CD4-positive, alpha-beta T cell treated with Interleukin-21 for 1 hour (primary cell): Measurements from ENCODE around the gene DNAI1.

ENCODE experiments used
- DNase-seq: peaks from one replicate; pipeline ENCODE4 v3.0.0-alpha.2; 2020

Gene DNAI1

DNA sequence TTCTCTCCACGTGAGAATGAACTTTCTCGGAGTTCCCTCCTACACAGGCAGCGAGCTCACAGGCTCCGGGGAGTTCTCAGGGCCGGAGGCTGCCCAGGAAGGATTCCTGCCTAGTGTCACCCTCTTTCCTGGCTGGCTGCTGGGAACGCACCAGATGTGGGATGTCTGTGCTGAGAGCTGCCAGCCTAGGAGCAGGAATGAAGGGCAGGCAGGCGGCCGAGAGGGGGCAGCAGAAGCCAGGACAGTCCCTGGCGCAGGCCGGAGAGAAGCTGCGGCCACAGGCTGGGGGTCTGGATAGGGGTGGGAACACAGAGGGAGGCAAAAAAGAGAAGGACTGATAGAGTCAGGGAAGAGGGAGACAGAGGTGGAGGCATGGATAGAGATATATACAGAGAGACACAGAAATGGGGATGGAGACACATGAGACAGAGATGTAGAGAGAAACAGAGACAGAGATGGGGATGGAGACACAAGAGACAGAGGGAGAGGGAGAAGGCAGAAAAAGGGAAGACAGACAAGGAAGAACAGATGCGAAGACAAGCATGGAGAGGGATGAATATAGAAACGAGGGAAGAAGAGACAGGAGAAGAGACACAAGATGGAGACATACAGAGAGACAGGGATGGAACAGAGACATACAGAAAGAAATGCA, 89.5 kb downstream of the DNAI1 start:
- peak; percentile 24 for DNase-seq

DNA sequence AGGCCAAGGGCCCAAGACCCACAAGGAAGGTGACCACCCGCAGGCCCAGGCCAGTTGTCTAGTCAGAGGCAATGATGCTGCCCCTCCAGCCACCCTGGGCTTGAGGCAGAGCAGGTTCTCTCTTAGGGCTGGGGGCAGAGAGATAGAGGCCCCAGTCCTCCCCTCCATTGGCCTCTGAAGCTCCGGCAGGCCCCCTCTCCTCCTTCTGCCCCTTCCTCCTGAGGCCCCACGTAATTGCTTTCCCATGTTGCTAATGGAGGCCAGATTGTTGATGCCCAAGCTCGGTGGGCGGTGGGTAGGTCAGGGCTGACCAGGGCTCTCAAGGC, 90.8 kb downstream of the DNAI1 start:
- DNase-seq, result no peak

DNA sequence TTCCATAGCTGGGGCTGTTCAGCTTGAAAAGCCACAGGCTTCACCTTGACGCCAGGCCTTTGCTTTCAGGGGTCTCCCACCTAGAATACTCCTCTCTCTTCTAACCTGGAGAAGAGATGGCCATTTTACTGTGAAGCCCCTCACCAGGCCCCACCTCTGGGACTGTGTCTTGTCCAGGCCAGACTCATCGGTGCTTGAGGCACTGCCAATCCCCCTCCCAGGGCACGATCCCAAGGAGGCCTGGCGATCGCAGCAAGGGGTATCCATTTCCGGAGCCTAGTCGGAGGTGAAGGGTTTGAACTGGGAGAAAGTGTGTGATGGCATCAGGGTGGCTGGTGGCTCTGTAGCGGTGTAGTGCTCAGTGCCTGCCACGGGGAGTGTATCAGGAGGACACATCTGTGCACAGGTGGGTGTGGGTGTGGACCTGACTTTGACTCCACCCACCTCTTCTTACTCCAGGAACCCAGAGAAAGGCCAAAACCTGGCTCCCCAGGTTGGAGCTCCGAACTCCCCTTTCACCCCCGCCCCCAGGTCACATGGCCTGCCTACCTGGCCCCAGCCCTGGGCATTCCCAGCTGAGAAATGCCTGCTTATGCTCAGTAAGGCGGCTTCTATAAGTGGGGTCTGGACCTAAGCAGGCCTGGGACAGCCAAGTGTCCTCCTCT, 91.5 kb downstream of the DNAI1 start:
- no peak for DNase-seq

DNA sequence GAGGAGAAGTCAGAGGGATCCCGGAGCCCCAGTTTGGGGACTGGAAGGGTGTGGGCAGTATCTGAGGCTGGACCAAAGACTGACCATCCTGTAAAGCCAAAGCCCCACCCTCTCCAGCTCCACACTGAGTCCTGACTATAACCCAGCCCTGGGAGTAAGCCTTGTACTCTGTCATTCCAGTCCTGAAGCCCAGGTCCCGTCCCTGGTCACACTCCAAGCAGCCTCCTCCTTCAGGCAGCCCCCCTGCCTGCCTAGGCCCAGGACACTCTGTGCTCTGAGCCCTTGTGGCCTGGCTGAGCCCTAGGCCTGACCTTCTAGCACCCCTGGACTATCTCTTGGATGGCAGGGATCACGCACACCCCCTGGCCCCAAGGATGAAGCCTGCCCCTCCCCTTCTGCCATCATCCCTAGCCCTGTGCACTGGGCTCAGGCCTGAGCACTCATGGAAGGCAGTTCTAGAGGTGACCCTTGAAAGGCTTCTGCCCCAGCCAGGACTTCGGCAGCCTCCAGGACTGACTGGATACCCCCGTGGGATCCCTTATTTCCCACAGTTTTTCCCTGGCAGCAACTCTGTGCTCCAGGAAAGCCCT, 92.2 kb downstream of the DNAI1 start:
- DNase-seq, result no peak

DNA sequence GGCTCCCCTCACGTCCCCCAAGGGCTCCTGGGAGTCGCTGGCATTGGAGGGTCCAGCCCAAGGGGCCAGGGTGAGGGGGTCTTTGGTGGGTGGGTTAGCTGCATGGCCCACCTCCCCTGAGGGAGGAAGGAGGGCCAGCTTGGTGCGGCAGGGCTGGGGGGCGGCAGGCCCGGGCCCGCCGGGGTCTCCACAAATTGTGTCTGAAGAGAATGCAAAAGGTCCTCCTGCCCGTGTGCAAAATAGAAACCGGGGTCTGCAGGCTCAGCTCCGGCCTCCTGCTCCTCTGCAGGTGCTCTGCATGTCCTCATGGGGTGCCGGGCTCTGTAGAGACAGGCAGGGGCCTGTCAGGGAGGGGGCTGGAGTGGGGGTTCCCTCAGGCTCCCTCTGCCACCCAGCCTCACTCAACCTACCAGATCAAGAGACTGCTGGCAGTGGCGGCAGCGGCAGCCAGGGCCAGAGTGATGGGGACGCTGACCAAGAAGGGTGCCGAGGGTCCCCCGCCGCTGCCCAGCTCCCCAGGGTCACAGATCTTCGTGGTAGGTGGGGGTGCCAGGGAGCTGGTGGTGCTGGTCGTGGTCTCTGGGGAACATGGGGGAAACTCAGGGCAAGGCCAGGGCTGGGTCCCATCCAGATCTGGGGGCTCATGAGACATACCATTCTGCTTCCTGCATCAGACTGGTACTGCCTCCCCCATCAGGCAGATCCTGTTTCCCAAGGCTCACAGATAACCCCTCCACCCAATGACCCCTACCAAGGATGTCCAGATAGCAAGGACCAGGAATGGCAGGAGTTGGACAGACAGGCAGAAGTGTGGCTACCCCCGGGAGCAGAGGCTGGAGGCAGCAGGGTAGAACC, 93.4 kb downstream of the DNAI1 start:
- no peak for DNase-seq

DNA sequence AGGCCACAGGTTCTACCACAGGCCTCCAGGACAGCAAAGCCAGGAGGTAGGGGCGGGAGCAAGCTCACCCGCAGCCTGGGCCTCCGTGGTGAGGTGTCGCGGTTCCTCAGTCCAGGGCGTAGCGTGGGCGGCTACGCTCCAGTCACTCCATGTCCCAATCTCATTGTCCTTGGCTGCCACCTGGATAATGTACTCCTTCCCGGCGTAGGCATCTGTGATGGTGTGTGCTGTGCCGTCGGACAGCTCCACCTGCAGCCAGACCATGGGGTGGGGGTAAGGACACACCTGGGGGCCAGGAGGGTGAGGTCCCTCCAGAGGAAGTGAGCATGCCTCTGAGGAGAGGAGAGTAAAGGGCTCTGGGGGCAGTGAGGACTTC, 94.0 kb downstream of the DNAI1 start:
- DNase-seq, result no peak

DNA sequence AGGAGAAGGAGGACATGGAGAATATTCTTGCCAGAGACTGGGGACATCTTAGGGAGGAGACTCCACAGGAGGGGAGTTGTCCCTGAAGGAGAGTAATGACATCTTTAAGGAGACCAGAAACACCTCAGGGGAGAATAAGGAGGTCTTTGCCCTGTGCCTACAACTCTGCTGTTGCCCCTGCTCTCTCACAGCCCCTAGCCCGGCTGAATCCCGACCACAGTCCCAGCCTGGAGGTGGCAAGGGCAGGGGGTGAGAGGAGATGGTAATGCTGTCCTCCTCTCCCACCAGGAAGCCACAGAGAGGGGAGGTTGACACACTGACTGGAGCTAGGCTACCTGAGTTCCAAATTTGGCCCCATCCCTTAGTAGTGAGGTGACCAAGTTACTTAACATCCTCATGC, 94.4 kb downstream of the DNAI1 start:
- no peak for DNase-seq

DNA sequence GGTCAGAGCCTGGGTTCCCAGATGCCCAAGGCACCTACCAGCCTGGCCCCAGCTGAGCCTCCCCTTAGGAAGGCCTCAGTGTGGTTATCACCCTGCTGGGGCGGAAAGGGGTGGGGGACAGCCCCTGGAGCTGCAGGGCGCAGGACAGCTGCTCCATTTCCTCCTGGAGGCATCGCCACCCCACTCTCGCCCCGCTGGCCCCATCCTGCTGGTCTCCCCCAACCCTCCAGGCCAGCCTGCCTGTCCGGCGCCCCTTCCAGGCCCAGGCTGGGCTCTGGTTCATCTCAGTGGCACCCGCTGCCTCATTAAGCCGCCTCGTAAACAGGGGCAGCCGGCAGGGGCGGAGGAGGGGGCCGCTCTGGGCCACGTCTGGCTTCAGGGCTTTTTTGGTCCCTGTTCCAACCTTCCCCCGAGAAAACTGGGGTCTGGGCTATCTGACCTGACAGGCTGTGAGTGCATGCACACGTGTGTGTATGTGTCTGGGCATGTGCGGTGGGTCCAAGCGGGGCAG, 95.0 kb downstream of the DNAI1 start:
- no peak for DNase-seq

DNA sequence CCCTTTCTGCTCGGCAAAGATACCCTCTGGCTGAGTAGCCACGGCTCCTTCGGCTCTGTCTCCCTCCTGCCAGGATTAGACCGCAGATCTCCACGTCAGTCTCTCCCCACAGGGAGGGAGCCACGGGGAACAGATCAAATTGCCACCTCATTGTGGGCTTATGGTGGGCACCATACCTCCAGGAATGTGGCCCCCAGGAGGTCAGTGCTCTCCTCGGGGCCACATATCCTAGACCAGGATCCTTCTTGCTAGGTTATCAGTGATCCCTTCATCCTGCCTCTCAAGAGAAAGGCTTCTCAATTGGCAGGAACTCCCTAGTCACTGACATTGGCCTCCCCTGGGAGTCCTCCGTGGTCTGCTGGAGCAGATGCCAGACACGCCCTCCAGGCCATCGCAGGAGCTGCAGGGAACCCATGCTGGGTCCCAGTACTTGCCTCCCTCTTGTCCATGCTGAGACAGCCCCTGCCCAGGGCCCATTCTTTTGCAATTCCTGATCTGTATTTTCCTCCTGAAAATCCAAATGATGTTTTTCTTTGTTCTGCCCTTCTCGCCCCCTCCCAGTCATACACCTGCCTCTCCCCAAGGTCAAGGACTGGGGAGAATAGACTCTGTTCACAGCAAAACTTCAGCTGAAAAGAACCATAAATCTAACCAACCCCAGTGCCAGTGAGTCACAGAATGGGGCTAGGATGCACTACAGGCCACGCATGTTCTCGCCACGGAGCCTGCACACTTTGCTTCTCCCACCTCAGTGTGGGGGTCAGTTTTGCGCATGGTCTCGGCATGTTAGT, 95.8 kb downstream of the DNAI1 start:
- no peak for DNase-seq

DNA sequence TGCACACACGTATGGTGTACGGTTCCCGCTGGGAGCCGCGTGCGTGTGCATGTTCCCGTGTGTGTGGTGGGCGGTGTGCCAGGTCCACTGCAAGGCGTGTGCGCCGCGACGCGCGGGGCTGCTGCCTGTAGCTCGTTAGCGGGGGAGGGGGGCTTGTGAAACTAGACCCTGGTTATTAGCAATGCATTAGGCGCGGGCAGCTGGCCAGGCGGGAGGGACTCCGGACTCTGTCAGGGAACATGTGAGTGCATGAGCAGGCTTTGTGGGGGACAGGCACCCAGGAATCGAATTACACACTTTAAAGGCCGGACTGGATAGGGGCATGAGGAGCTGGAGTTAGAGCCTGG, 96.4 kb downstream of the DNAI1 start:
- no peak for DNase-seq

DNA sequence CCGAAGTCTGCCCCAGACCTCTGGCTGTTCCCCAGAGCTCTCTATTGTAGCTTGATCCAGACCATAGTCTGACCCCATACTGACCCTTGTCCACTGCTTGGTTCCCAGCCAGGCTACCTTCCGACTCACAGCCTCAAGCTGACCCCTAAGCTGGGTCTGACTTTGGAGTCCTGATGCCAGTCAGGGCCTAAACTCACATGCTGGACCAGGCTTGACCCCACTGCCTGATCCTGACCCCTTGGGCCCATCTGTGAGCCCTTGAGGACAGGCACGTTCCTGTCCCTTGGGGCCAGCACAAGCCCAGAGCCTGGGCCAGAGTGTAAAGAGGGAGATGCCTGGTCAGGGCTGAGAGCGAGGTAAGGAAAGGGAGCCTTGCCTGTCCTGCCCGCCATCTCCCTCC, 96.9 kb downstream of the DNAI1 start:
- no peak for DNase-seq

DNA sequence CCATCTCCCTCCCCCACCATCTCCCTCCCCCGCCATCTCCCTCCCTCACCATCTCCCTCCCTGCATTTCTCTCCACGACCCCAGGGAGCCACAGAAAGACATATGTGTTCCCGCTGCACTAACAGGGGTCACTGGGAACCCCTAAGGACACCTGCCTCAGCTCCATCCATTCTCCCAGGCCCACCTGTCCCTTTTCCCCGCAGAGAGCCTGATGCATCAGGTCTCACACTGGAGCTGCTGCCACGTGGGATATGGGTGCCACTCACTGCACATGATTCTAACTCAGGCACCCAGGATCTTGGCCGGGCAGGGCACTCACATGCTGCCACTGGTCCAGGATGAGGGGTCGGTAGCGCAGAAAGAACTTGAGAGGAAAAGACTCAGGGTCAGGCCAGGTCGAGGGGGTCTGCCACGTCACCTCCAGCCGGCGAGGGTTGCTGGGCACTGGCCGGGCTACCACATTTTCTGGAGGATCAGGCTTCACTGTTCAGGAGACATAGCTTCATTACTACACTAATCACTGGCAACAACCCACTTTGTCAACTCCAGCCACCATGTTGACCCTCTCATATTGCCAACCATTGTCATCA, 97.4 kb downstream of the DNAI1 start:
- DNase-seq, result no peak

DNA sequence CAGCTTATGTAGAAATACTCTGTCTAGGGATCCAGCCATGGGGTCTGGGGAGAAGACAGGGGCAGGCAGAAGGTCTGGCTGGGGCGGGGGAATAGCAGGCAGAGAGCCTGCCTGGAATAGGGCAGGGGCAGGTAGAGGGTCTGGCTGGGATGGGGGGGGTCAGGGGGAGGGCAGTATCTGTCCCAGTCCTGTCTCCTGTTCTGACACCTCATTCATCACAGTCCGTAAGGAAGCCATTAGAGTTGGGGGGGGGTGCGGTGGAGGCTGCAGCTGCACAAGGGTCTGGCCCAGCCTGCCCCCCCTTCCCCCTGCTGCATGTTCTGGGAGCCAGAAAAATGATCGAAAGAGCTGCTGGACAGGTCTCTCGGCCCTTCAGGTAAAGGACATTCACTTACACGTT, 98.3 kb downstream of the DNAI1 start:
- DNase-seq, result no peak

DNA sequence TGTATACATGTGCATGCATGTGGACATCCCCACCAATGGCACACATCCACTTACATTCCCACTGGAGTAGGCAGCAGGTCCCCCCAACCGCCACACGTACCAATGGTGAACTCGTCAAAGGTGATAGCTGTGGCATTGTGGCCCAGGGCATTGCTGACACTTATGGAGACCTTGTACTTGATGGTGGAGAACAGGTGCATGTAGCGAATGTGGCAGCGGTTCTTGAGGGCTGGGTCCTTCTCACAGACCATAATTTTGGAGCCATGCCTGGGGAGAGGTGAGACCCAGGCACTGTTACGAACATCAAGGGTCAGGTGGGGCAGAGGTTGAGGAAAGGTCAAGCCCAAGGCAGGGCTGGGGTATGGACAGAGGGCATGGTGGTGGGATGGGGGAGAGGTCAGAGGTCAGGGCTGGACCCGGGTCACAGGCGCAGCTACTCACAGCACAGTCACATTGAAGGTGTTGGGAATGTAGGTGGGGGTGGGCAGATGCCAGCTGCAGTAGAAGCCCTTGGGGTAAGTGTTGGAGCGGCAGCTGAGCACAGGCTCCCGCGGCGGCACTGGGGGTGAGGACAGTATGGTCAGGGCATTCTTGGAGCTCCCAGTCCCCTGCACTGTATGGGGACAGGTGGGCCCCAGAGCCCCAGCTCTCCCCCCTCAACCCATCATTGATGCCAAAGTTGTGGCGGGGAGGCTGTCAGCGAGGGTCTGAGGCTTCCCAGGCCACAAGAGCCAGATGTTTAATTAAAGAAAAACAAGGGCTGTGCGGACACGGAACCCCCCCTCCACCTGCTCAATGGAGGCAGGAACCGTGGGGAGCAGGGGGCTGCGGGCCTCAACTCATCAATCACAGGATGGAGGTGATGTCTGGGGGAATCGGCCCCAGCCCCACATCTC, 99.1 kb downstream of the DNAI1 start:
- DNase-seq, result no peak

DNA sequence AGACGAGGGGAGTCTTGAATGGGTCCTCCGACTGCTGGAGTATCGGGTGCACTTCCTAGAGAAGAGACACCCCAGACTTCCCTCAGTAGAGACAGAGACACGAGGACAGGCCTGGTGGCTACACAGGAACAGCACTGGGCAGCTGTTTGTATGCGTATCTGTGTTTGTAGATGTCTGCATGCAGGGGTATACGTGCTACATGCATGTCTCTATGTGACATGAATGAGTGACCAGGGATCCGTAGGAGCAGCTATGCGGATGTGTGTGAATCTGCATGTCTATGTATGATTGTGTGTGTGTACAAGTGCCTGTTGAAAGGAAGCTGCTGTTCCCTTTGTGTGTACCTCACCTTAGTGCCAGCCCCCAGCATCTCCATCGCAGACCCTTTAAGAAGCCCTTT, 99.8 kb downstream of the DNAI1 start:
- DNase-seq, result no peak

DNA sequence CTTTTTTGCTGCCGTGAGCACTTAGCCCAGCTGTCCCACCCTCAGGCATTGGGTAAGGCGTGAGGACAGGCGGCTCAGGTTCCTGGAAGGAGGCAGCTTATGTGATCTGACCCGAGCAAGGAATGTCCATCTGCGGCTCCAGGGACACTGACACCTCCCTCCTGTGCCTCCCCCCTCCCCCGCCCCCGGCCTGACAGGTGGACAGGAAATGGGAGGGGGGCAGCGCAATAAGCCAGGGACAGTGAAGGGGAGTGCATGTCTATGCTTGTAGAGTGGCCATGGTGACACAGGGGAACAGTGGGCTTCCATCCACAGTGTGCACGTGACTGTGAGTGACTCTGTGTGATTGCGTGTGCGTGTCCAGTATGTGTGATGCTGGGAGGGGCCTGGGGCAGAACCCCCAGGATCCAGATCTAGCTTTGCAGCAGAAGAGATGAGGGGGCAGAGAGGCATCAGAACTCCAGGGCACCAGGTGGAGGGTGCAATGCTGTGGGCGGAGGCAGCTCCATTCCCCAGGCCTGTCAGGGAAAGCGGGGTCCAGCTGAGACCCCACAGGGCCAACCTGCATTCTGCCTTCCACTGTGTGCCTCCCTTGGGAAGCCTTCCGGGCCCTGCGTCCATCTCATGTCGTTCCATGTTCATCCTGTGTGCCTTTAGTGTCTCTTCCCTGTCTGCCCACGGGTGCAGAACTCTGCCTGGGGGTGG, 100.5 kb downstream of the DNAI1 start:
- no peak for DNase-seq

DNA sequence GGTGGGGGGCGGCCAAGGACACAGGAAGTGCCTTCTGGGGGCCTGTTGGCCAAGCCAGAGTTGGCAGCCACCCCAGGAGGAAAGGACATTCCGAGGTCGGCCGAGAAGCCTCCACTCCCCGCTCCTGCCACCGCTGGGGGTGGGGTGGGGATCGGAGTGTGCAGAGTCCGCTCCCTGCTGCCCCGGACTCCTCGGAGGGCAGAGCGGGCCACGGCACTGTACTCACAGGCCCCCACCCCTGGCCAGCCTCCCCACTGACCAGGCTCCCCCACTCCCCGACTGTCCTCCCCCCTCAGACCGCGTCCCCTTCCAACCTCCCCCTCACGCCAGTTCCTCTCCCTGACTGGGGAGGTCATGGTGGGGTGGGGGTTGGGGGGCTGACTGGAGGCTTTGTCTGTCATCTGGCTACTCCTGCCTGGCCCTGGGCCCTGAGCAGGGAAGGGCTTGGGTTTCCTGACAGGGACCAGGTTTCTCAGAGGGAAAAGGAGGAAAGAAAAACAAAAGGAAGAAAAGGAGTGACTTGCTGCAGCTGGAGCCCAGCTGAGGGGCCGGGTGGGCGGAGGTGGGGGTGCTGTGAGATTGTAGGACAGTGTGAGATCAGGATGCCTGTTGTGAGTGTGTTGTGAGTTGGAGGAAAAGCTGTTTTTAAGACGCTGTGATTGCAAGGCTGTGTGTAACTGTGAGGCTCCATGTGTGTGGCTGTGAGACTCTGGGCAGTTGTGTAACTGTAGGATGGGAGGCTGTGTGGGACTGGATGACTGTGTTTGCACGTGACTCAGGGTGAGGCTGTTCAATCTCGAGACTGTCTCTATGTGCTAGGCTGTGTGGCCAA, 101.2 kb downstream of the DNAI1 start:
- DNase-seq, result no peak

DNA sequence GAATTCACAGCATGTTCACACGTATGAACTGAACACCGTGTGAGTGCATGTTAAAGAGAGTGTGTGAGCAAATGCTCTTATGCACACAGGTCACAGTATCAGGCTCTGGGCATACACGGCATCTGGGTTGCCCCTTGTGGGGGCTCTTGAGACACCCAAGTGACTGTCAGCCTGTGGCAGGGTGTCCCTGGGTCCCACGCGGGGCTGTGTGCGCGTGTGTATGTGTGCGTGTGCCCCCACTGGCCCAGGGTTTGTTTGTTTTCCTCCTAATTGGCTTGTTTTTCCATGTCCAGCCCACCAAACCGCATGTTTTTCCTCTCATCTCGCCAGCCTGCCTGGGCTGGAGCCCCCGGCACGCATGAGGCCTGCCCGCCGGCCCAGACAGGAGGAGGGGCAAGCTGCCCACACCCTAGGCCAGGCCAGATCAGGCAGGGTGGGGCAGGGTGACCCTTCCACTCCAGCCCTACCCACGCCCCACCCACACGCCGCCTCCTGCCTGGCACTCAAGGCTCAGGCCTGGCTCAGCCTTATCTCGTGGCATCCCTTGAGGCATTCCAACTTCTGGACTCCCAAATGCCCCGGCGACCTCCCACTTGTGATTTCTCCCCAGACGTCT, 102.1 kb downstream of the DNAI1 start:
- DNase-seq, result no peak

DNA sequence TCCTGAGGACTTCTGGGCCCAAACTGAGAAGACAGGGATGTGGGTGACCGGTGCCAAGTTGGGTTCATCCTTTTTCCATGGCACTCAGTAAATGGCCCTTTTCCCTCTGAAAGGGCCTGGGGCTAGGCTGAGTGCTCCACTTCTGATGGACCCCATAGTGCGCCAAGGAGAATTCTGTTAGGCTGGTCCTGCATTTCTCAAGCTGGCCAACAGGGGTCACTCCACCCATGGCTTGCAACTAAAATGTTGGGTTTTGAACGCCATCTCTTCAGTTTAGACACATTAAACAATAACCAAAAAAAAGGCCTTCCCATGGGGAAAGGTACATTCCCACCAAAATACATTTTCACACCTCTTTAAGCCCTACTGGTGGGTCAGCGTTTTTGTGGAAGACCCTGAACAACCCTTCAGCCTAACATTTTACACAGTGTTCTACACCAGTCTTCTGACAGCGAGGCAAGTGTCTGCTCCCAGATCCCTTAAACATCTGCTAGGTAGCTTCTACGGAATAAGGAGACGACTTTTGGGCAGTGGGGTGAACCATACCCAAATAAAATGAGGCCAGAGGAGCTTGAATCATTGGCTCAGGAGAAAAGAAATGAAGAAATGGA, 103.6 kb downstream of the DNAI1 start:
- DNase-seq, result peak; percentile 2
